PC-9 (cell line): ENCODE data around the gene SUGCT.

Experiments
- EZH2 ChIP-seq: fragments of 200-600 bp; sonication (generic); IDR thresholded peaks from 2 replicates; pipeline ENCODE4 v1.8.0; 2017; ENCODE audit warnings: antibody characterized with exemption, low read depth
- TF ChIP-seq, protein P1 (sequence below): fragments of 200-600 bp; sonication (generic); conservative IDR thresholded peaks from 2 replicates; pipeline ENCODE4 v1.6.1; 2017; ENCODE audit warnings: mixed run types, antibody characterized with exemption, mild to moderate bottlenecking, moderate library complexity

DNA sequence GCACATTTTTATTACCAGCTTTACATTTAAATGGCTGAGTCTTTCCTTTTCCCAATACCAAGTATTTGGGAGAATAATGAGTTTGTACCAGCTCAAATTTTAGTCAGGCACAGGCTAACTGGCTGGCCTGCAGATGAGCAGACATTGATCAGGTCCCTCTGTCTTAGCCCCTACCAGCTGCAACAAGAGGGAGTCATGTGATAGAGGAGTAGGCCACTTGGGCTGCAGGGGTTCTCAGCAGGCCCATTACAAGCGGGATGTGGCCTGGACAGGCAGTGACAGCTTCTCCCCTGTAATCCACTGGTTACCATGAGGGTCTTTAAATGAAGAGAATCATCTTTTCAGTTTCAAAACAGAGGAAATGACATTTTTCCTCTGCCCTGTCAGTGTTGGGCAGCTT lies 283.6 kb downstream of the SUGCT start:
- TF ChIP-seq, protein P1, sequence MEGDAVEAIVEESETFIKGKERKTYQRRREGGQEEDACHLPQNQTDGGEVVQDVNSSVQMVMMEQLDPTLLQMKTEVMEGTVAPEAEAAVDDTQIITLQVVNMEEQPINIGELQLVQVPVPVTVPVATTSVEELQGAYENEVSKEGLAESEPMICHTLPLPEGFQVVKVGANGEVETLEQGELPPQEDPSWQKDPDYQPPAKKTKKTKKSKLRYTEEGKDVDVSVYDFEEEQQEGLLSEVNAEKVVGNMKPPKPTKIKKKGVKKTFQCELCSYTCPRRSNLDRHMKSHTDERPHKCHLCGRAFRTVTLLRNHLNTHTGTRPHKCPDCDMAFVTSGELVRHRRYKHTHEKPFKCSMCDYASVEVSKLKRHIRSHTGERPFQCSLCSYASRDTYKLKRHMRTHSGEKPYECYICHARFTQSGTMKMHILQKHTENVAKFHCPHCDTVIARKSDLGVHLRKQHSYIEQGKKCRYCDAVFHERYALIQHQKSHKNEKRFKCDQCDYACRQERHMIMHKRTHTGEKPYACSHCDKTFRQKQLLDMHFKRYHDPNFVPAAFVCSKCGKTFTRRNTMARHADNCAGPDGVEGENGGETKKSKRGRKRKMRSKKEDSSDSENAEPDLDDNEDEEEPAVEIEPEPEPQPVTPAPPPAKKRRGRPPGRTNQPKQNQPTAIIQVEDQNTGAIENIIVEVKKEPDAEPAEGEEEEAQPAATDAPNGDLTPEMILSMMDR, result no peak
- no peak for TF ChIP-seq EZH2
